CD4-positive, alpha-beta T cell treated with Interleukin-1 beta for 1 hour (primary cell): ENCODE results near the gene ESYT1.
"Not testable (repeated sequence)": the region's sequence is repeated elsewhere in the genome, so short reads cannot be mapped to it uniquely, and the experiment has no call there.

ENCODE experiments used
- DNase-seq, 2 donors: peaks; one replicate each; pipeline ENCODE4 v3.0.0-alpha.2; 2020 to 2022

ESYT1 gene

GRCh38 chr12:56129942-56130495, 2.0 kb downstream of the ESYT1 start:
- no peak for DNase-seq

GRCh38 chr12:56130876-56131275, 2.8 kb downstream of the ESYT1 start:
- no peak for DNase-seq

- no peak for DNase-seq
Observed at GRCh38 chr12:56134897-56135296, 6.8 kb downstream of the ESYT1 start.

GRCh38 chr12:56137853-56138571, 9.9 kb downstream of the ESYT1 start:
- no peak for DNase-seq

GRCh38 chr12:56141946-56142784, 14.1 kb downstream of the ESYT1 start:
- no peak for DNase-seq

- no peak for DNase-seq
Observed at GRCh38 chr12:56143217-56143616, 15.2 kb downstream of the ESYT1 start.

GRCh38 chr12:56143870-56144269, 15.8 kb downstream of the ESYT1 start:
- no peak for DNase-seq

- no peak for DNase-seq
Observed at GRCh38 chr12:56145217-56145616, 17.1 kb downstream of the ESYT1 start.

GRCh38 chr12:56146492-56147460, 18.7 kb downstream of the ESYT1 start:
- DNase-seq: no peak

GRCh38 chr12:56150563-56150962, 22.5 kb downstream of the ESYT1 start:
- no peak for DNase-seq

GRCh38 chr12:56151672-56152131, 23.6 kb downstream of the ESYT1 start:
- DNase-seq: peak; percentile 59 to 69

GRCh38 chr12:56152132-56152755, 24.2 kb downstream of the ESYT1 start, which contains the start of gene MYL6B:
TSS of gene MYL6B (plus strand) at chr12:56152587. CDS start at chr12:56153919, 1,332 bp downstream.
- peak; percentile 89 to 90 for DNase-seq

GRCh38 chr12:56152756-56153677, 24.9 kb downstream of the ESYT1 start:
- DNase-seq: no peak

- DNase-seq: no peak
Observed at GRCh38 chr12:56153678-56154065, 25.6 kb downstream of the ESYT1 start.

- DNase-seq: no peak
Observed at GRCh38 chr12:56154246-56154771, 26.2 kb downstream of the ESYT1 start.

GRCh38 chr12:56154818-56155217, 26.8 kb downstream of the ESYT1 start:
- no peak for DNase-seq

- no peak for DNase-seq
Observed at GRCh38 chr12:56155256-56155845, 27.3 kb downstream of the ESYT1 start.

GRCh38 chr12:56156464-56157200, 28.6 kb downstream of the ESYT1 start:
- not testable (repeated sequence) for DNase-seq
